ENCODE data around the gene STX10. TPM values are rescaled to one million over a fixed set of nuclear protein-coding genes. Genes with fewer than 3 reads are reported as not detected.

The STX10 gene, protein sequence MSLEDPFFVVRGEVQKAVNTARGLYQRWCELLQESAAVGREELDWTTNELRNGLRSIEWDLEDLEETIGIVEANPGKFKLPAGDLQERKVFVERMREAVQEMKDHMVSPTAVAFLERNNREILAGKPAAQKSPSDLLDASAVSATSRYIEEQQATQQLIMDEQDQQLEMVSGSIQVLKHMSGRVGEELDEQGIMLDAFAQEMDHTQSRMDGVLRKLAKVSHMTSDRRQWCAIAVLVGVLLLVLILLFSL
- total RNA-seq = 63.0 and 69.0 TPM in 2 replicates

DNA sequence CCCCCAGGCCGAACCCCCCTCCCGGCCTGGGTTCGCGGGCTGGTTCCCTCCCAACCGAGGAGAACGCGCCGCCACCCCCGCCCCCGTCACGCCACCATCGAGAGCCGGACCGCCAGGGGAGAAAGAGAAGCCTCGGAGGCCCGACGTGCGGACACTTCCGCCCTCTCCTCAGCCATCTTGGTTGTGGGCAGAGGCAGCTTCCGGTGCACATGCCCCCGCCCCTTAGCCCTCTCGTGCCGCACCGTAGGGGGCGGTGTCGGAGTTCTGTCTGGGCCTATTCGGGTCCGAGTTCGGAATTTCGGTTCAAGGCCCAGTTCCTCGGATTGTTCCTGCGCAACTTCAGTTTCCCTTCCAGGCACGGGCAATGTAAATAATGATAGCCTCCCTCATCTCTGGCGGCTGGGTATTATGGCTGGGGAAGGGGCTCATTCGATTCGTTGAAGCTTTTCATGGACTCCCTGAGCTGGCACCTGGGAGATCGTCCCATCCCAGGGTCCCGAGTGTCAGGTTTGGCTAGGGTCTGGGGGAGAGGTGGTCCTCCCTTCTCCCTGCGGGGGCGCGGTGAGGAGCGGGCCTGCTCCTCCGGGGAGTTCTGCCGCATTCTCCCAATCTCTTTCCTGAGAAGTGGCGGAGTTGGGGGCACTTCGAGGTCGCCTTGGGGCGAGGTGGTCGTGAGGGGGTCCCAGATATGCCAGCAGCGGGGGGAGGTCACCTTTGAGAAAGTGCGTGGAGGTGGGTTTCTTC, at the start of gene STX10, which contains the start of gene IER2:
Gene STX10, minus strand, starts transcription at position 189 of the 744 bp plus-strand sequence. CDS start 202 bp downstream, outside the sequence.
Gene IER2, plus strand, starts transcription at position 225 of the 744 bp plus-strand sequence. CDS start 2,776 bp downstream, outside the sequence.

DNA sequence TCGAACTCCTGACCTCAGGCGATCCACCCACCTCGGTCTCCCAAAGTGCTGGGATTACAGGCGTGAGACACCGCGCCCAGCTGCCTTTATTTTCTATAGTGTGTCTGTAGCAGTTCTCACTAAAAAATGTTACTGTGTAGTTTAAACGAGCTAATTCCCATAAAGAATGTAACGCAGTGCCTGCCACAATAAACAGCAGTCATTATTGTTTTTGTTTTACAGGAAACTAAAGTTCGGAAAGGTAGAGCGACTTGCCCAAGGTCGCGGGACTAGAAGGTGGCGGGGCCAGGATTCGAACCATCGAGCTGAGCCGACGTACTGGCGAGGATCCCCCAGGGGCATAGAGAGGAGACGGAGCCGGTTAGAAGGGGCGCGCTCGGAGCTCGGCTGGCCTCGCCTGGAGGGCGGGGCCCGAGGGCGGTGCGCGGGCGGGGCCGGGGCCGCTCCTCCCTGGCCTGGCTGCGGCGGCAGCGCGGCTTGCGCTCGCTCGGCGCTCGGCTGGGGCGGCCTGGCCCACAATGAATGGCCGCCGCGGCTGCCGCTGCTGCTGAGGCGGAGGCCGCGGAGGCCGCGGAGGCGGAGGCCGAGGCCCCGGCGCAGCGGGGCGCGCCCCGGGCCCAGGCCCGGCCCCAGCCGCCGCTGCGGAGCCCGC, 32.3 kb downstream of the STX10 start, which contains the start of gene NACC1:
Gene NACC1, plus strand, starts transcription at position 493 of the 652 bp plus-strand sequence. CDS start 16,944 bp downstream, outside the sequence.

GRCh38 chr19:13116282-13117175, 33.6 kb downstream of the STX10 start, which contains the start of gene TRMT1:
Gene TRMT1, minus strand, starts transcription at chr19:13116740. Its CDS starts 341 bp downstream, at chr19:13116399.

DNA sequence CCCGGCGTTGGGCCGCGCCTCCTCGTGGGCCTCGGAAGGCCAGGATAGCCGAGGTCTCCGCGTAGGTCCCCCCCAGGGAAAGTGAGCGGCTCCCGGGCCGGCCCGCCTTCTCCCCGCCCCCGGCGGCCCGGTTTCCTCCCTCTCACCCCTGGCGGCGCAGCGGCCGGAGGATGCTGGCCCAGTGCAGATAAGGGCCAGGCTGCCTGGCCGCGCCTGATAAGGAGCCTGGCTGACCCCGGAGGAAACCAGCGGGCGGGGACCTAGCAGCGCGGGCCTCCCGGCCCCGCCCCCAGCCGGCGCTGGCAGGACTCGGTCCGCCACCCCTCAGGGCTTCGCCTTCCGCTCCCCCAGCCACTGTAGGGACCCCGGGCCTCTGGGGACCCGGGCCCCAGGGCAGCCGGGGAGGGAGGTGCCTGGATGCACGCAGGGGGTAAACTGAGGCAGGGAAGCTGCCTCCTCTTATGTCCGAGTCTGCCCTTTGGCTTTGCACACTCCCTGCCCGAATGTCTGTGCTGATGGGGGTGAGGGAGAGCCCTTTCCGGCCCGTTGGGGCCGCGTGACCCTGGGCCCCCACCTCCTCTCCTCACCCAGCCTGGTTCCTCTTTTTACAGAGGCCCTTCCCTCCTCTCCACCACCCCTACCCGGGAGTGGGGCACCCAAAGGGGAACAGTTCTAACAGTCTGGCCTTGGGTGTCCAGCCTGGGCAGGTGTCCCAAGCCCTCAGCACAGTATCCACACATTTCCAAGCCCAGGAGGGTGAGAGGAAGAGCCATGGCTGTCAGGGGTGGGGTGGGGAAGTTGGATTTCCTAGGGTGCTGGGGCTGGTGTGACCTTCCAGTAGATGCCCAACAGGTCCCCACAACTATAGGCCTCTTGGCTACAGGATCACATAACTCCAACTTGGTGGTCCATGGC, 47.3 kb downstream of the STX10 start, which contains the start of gene LYL1:
Gene LYL1, minus strand, starts transcription at position 193 of the 915 bp plus-strand sequence. CDS start 1,687 bp downstream, outside the sequence.

Other genes starting within 250 kb of the STX10 start
- gene SYCE2, start 231.1 kb downstream of the STX10 start, total RNA-seq = 0.22 TPM in 1 of 2 replicates, not detected in the other
- 98.8 and 109 TPM in 2 replicates for gene FARSA, start 216.7 kb downstream of the STX10 start, total RNA-seq
- gene CALR, start 211.8 kb downstream of the STX10 start, total RNA-seq = 1,645 and 6,576 TPM in 2 replicates
- 93.7 and 179 TPM in 2 replicates for gene RAD23A, start 204.5 kb downstream of the STX10 start, total RNA-seq
- 15.8 and 19.3 TPM in 2 replicates for gene GADD45GIP1, start 193.2 kb downstream of the STX10 start, total RNA-seq
- gene DAND5, start 180.8 kb downstream of the STX10 start, total RNA-seq = 0.14 TPM in 1 of 2 replicates, not detected in the other
- gene NFIX, start 154.9 kb downstream of the STX10 start, total RNA-seq = 37.2 and 41.9 TPM in 2 replicates
- 1.5 and 6.9 TPM in 2 replicates for gene LYL1, start 47.5 kb downstream of the STX10 start, total RNA-seq
- 33.5 and 45.1 TPM in 2 replicates for gene TRMT1, start 33.6 kb downstream of the STX10 start, total RNA-seq
- 85.6 and 148 TPM in 2 replicates for gene NACC1, start 32.1 kb downstream of the STX10 start, total RNA-seq
- gene IER2, start within 50 bp of the STX10 start, total RNA-seq = 45.7 and 87.5 TPM in 2 replicates